Neural progenitor cell (in vitro differentiated cells): Measurements from ENCODE around the gene CAMSAP1.

ENCODE experiments used
- EZH2 ChIP-seq: fragments of 200-600 bp; sonication (generic); IDR thresholded peaks from 2 replicates; pipeline ENCODE4 v1.6.1; 2017; ENCODE audit warnings: antibody characterized with exemption, mild to moderate bottlenecking, moderate library complexity
- TF ChIP-seq, protein P1 (sequence below): fragments of 200-600 bp; sonication (generic); IDR thresholded peaks from 2 replicates; pipeline ENCODE4 v1.5.1; 2017; ENCODE audit warnings: antibody characterized with exemption, mild to moderate bottlenecking

DNA sequence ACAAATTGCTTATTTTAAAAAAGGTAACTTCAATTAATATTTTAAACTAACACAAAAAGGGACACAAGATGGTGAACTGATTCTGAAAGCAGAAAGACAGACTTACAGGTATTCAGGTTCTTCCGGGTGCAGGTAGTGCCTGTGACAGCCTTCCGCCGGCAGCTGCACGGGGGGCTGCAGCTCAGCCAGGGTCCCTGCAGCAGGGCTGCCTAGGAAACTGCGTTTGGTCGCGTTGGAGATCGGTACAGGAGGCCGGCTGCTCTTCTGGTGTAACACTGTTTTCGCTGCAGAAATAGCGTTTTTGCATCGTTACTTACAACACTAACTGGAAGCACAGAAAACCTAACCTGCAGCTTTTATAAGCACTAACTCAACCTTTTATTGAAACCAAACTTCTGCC lies 80.0 kb downstream of the CAMSAP1 start:
- TF ChIP-seq, protein P1, sequence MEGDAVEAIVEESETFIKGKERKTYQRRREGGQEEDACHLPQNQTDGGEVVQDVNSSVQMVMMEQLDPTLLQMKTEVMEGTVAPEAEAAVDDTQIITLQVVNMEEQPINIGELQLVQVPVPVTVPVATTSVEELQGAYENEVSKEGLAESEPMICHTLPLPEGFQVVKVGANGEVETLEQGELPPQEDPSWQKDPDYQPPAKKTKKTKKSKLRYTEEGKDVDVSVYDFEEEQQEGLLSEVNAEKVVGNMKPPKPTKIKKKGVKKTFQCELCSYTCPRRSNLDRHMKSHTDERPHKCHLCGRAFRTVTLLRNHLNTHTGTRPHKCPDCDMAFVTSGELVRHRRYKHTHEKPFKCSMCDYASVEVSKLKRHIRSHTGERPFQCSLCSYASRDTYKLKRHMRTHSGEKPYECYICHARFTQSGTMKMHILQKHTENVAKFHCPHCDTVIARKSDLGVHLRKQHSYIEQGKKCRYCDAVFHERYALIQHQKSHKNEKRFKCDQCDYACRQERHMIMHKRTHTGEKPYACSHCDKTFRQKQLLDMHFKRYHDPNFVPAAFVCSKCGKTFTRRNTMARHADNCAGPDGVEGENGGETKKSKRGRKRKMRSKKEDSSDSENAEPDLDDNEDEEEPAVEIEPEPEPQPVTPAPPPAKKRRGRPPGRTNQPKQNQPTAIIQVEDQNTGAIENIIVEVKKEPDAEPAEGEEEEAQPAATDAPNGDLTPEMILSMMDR: no peak
- TF ChIP-seq EZH2: no peak
